HCT116 (cell line): ENCODE measurements around the gene ERBB3. TPM values are rescaled to one million over a fixed set of nuclear protein-coding genes. Genes with fewer than 3 reads are reported as not detected.
A peak's percentile ranks its signal among the peaks of the same experiment; 100 is the strongest.
"Not testable (repeated sequence)": the region's sequence is repeated elsewhere in the genome, so short reads cannot be mapped to it uniquely, and the experiment has no call there.

ENCODE experiments used
- ATAC-seq: fragments of 200-7000 bp; cut with Tn5 transposase; 2 replicates; pipeline ENCODE4 v1.9.1; 2020; ENCODE audit warnings: mild to moderate bottlenecking, moderate library complexity
- BruUV-seq: library from RNA; stranded (reverse); fragments of 400-500 nt; replicated peaks from 2 replicates; lab custom pipeline; 2021; lab: Mats Ljungman, UMichigan
- CTCF ChIA-PET: fragments of 300-600 bp; sonication (Branson Sonifier 250); formaldehyde crosslinking; loops from one replicate; lab custom pipeline; 2021; ENCODE audit warnings: antibody characterized with exemption; lab: Charles Lee
- POLR2A ChIA-PET: fragments of 300-600, 350-600 bp; sonication (Branson Sonifier 250); formaldehyde crosslinking; loops from one replicate; lab custom pipeline; 2021; ENCODE audit warnings: antibody characterized with exemption; lab: Charles Lee
- RAD21 ChIA-PET, 2 experiments: fragments of 300-600 bp; sonication (Branson Sonifier 250); formaldehyde crosslinking; loops; one replicate each; lab custom pipeline; 2023; ENCODE audit warnings: low total read pairs in 2 of 2; ENCODE audit not compliant: uncharacterized antibody in 2 of 2, unreplicated experiment in 2 of 2, low non-redundant PET in 1 of 2; lab: Charles Lee
- DNase-seq: peaks from one replicate; pipeline ENCODE4 v3.0.0-alpha.2; 2010; ENCODE audit warnings: low read depth, low spot score
- H2AFZ ChIP-seq: fragments of 200-600 bp; shearing (Covaris generic), sonication (generic); 2 replicates; pipeline ENCODE4 v1.6.1; 2017; ENCODE audit warnings: low read depth, mixed run types, mixed read lengths, antibody characterized with exemption, low read length; ENCODE audit not compliant: poor library complexity, severe bottlenecking
- H3K27ac ChIP-seq: 2 replicates; pipeline ENCODE4 v1.5.1; 2012; ENCODE audit warnings: low read depth, low read length
- H3K27me3 ChIP-seq: fragments of 200-600 bp; sonication (generic); 2 replicates; pipeline ENCODE4 v1.6.1; 2016; ENCODE audit warnings: mixed run types, low read length, mixed read lengths; ENCODE audit not compliant: insufficient read depth
- H3K36me3 ChIP-seq, 2 experiments: fragments of 200-500 bp in 1 of 2; fragments of 200-600 bp in 1 of 2; sonication (Bioruptor generic) in 1 of 2; sonication (generic) in 1 of 2; 2 replicates each; pipeline versions ENCODE4 v1.5.1 to v1.6.1; 2014 to 2016; ENCODE audit warnings: low read length in 2 of 2, inconsistent platforms in 1 of 2, mixed read lengths in 1 of 2, mixed run types in 1 of 2; ENCODE audit not compliant: insufficient read depth in 2 of 2, control insufficient read depth in 1 of 2
- H3K4me1 ChIP-seq, 2 experiments: fragments of 200-600 bp in 1 of 2; sonication (generic) in 1 of 2; 2 replicates each; pipeline versions ENCODE4 v1.5.1 to v1.6.1; 2012 to 2017; ENCODE audit warnings: low read length in 2 of 2, inconsistent platforms in 1 of 2, mild to moderate bottlenecking in 1 of 2, mixed read lengths in 1 of 2, mixed run types in 1 of 2, moderate library complexity in 1 of 2; ENCODE audit not compliant: insufficient read depth in 2 of 2, control insufficient read depth in 1 of 2
- H3K4me2 ChIP-seq: fragments of 200-600 bp; sonication (generic); 2 replicates; pipeline ENCODE4 v1.6.1; 2017; ENCODE audit warnings: mixed run types, low read length, mixed read lengths
- H3K4me3 ChIP-seq, 2 experiments: fragments of 200-600 bp in 1 of 2; sonication (generic) in 1 of 2; replicated peaks in 1 of 2; 2 replicates each; pipeline ENCODE4 v1.5.1; 2011 to 2016; ENCODE audit warnings: low read length in 2 of 2, control low read depth in 1 of 2, low read depth in 1 of 2, mild to moderate bottlenecking in 1 of 2, mixed read lengths in 1 of 2, mixed run types in 1 of 2
- H3K79me2 ChIP-seq: fragments of 200-600 bp; sonication (generic); 2 replicates; pipeline ENCODE4 v1.6.1; 2017; ENCODE audit warnings: mild to moderate bottlenecking, mixed run types, low read length, moderate library complexity, mixed read lengths; ENCODE audit not compliant: insufficient read depth
- H3K9ac ChIP-seq: fragments of 200-600 bp; sonication (generic); 2 replicates; pipeline ENCODE4 v1.6.1; 2016; ENCODE audit warnings: low read length, mixed read lengths
- H3K9me2 ChIP-seq: fragments of 200-600 bp; sonication (generic), shearing (Covaris generic); 2 replicates; pipeline ENCODE4 v1.6.1; 2017; ENCODE audit warnings: mixed run types, mild to moderate bottlenecking, moderate library complexity; ENCODE audit not compliant: insufficient read depth
- H3K9me3 ChIP-seq, 2 experiments: fragments of 200-500 bp in 1 of 2; fragments of 200-600 bp in 1 of 2; sonication (Bioruptor generic) in 1 of 2; sonication (generic) in 1 of 2; 2 replicates each; pipeline ENCODE4 v1.6.1; 2014 to 2017; ENCODE audit warnings: low read length in 2 of 2, mixed read lengths in 2 of 2, inconsistent platforms in 1 of 2, low read depth in 1 of 2, mild to moderate bottlenecking in 1 of 2, mixed run types in 1 of 2, moderate library complexity in 1 of 2; ENCODE audit not compliant: control insufficient read depth in 1 of 2, insufficient read depth in 1 of 2
- H4K20me1 ChIP-seq: fragments of 200-600 bp; sonication (generic), shearing (Covaris generic); 2 replicates; pipeline ENCODE4 v1.6.1; 2017; ENCODE audit warnings: mixed run types, mild to moderate bottlenecking, moderate library complexity; ENCODE audit not compliant: insufficient read depth
- EGR1 ChIP-seq: IDR thresholded peaks from 2 replicates; pipeline ENCODE4 v1.6.1; 2012; ENCODE audit warnings: low read depth
- FOSL1 ChIP-seq: IDR thresholded peaks from 2 replicates; pipeline ENCODE4 v1.6.1; 2012; ENCODE audit warnings: low read depth
- POLR2A ChIP-seq: IDR thresholded peaks from 2 replicates; pipeline ENCODE4 v1.7.0; 2011; ENCODE audit warnings: borderline replicate concordance; ENCODE audit not compliant: insufficient read depth, insufficient read length; ENCODE audit errors: extremely low read depth
- POLR2AphosphoS5 ChIP-seq: IDR thresholded peaks from 2 replicates; pipeline ENCODE4 v1.6.1; 2011; ENCODE audit warnings: mild to moderate bottlenecking, low read depth, low read length, moderate library complexity
- SIN3A ChIP-seq: IDR thresholded peaks from 2 replicates; pipeline ENCODE4 v1.6.1; 2012; ENCODE audit warnings: low read depth
- SRF ChIP-seq: IDR thresholded peaks from 2 replicates; pipeline ENCODE4 v1.6.1; 2012; ENCODE audit warnings: low read depth
- YY1 ChIP-seq: IDR thresholded peaks from 2 replicates; pipeline ENCODE4 v1.6.1; 2011; ENCODE audit warnings: low read length, low read depth, moderate library complexity, mild to moderate bottlenecking; ENCODE audit not compliant: insufficient replicate concordance; ENCODE audit errors: extremely low read depth
- ZNF274 ChIP-seq: fragments of 200-500 bp; sonication (Bioruptor generic); IDR thresholded peaks from 2 replicates; pipeline ENCODE4 v1.6.1; 2014; ENCODE audit warnings: mild to moderate bottlenecking, low read depth, low read length, inconsistent platforms
- intact Hi-C: fragments of 100-400 bp; cut with micrococcal nuclease; formaldehyde crosslinking; loops from 2 replicates; pipeline ENCODE4 v1.10.0; 2022
- total RNA-seq: library from RNA; stranded (reverse); gene quantifications from one replicate; pipeline ENCODE4 v1.2.1, GENCODE V29; 2021; ENCODE audit not compliant: unreplicated experiment
- TF ChIP-seq, protein P1 (sequence below): IDR thresholded peaks from 2 replicates; pipeline ENCODE4 v1.6.1; 2012

The ERBB3 gene
- total RNA-seq, 1 experiment from 2014 or later, result 39.7 TPM

DNA sequence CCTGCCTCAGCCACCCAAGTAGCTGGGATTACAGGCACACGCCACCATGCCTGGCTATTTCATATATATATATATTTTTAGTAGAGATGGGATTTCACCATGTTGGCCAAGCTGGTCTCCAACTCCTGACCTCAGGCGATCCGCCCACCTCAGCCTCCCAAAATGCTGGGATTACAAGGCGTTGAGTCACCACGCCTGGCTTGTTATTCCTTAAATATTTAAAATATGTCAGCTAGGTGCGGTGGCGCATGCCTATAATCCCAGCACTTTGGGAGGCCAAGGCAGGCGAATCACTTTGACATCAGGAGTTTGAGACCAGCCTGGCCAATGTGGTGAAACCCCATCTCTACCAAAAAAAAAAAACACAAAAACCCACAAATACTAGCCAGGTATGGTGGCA is 20.0 kb upstream of the ERBB3 start:
- H3K4me3 ChIP-seq, BruUV-seq, DNase-seq, H3K9me3 ChIP-seq, H4K20me1 ChIP-seq, H3K9ac ChIP-seq, H3K9me2 ChIP-seq, H3K36me3 ChIP-seq, H3K27ac ChIP-seq, H3K79me2 ChIP-seq, RAD21 ChIA-PET, H2AFZ ChIP-seq, H3K27me3 ChIP-seq, intact Hi-C loops: not testable (repeated sequence)
- CTCF ChIA-PET, result interaction anchor here (1.2 to 1.8 kb wide), 3 partner anchors 9 to 13 kb away, joined by 4 to 6 read pairs (median 6); no protein-coding TSS in a partner anchor
- Histone ChIP-seq H3K4me1 (peaks cover 16 to 39% of the 10 kb centered on the region in 2 experiments), H3K4me2 (peak overlapping the region; percentile 64)
- POLR2A ChIA-PET, result interaction anchor here (1.0 kb wide), 2 partner anchors 15 to 44 kb away, joined by 4 read pairs; partner anchors contain the start of gene PA2G4
- TF ChIP-seq FOSL1, result peak; percentile 30; the same call in 1 of the 2 replicates
- TF ChIP-seq EGR1, result peak; percentile 62; the same call in 1 of the 2 replicates
- ATAC-seq, result peak; percentile 79

DNA sequence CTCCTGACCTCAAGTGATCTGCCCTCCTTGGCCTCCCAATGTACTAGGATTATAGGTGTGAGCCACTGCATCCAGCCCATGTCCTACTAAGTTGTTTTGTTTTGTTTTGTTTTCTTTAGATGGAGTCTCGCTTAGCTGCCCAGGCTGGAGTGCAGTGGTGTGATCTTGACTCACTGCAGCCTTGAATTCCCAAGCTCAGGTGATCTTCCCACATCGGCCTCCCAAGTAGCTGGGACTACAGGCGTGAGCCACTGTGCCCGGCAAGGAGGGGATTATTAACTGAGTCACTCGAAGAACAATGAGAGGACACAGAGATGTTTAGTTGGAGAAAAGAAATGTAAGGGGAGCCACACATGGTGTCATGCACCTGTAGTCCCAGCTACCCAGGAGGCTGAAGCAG is 18.0 kb upstream of the ERBB3 start:
- Histone ChIP-seq H3K9ac (no peak overlapping the region), H3K9me2 (no peaks in the 10 kb centered on the region), H3K9me3 (no peaks in the 10 kb centered on the region), H2AFZ (no peak overlapping the region), H3K4me1 (peaks cover 15 to 34% of the 10 kb centered on the region in 2 experiments), H3K79me2 (no peaks in the 10 kb centered on the region), H3K27me3 (no peaks in the 10 kb centered on the region), H3K27ac (no peak overlapping the region), H4K20me1 (no peaks in the 10 kb centered on the region), H3K36me3 (no peaks in the 10 kb centered on the region), H3K4me3 (no peak overlapping the region), H3K4me2 (no peak overlapping the region)
- ATAC-seq, result no peak
- BruUV-seq, result no TSS peak
- intact Hi-C loops, result no loop called here
- POLR2A ChIA-PET, result no interaction called here
- RAD21 ChIA-PET, result no interaction called here
- DNase-seq, result no peak
- CTCF ChIA-PET, result no interaction called here
- TF ChIP-seq ZNF274 (no peak), SRF (no peak), POLR2AphosphoS5 (no peak), YY1 (no peak), EGR1 (no peak), SIN3A (no peak), POLR2A (no peak)
- TF ChIP-seq, protein P1, sequence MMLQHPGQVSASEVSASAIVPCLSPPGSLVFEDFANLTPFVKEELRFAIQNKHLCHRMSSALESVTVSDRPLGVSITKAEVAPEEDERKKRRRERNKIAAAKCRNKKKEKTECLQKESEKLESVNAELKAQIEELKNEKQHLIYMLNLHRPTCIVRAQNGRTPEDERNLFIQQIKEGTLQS, result no peak
- TF ChIP-seq, all 23 proteins: peak for 0
